CD14-positive monocyte (primary cell): Measurements from ENCODE around the gene AXIN1. TPM values are rescaled to one million over a fixed set of nuclear protein-coding genes. Genes with fewer than 3 reads are reported as not detected.

Experiments used
- DNase-seq, 3 donors: peaks; one replicate each; pipeline ENCODE4 v3.0.0-alpha.2; 2011 to 2022
- H2AFZ ChIP-seq: 2 replicates; pipeline ENCODE4 v1.6.0; 2012; ENCODE audit warnings: mild to moderate bottlenecking, low read depth, low read length, inconsistent platforms; ENCODE audit not compliant: insufficient read depth, poor library complexity, severe bottlenecking
- H3K27ac ChIP-seq, 2 donors: 1 replicate in 1 of 2; 2 replicates in 1 of 2; pipeline ENCODE4 v1.5.1; 2012 to 2013; ENCODE audit warnings: low read length in 2 of 2, control low read depth in 1 of 2, inconsistent platforms in 1 of 2, low read depth in 1 of 2, mild to moderate bottlenecking in 1 of 2
- H3K27me3 ChIP-seq, 2 donors: one replicate each; pipeline versions ENCODE4 v1.6.0 to v1.6.1; 2011 to 2013; ENCODE audit warnings: low read length in 2 of 2; ENCODE audit not compliant: control insufficient read depth in 2 of 2, insufficient read depth in 2 of 2
- H3K36me3 ChIP-seq, 2 donors: replicated peaks in 1 of 2; 1 replicate in 1 of 2; 2 replicates in 1 of 2; pipeline versions ENCODE4 v1.5.1 to v1.6.1; 2012 to 2013; ENCODE audit warnings: low read length in 2 of 2, control low read depth in 1 of 2, inconsistent platforms in 1 of 2, mild to moderate bottlenecking in 1 of 2; ENCODE audit not compliant: insufficient read depth in 2 of 2, control insufficient read depth in 1 of 2
- H3K4me1 ChIP-seq, 2 donors: 1 replicate in 1 of 2; 2 replicates in 1 of 2; pipeline versions ENCODE4 v1.5.1 to v1.6.1; 2012 to 2013; ENCODE audit warnings: low read length in 2 of 2, control low read depth in 1 of 2, inconsistent platforms in 1 of 2, mild to moderate bottlenecking in 1 of 2, moderate library complexity in 1 of 2; ENCODE audit not compliant: insufficient read depth in 2 of 2, control insufficient read depth in 1 of 2
- H3K4me2 ChIP-seq: replicated peaks from 2 replicates; pipeline ENCODE3; 2012; ENCODE audit warnings: low read length, moderate library complexity, mild to moderate bottlenecking; ENCODE audit not compliant: poor library complexity, severe bottlenecking; ENCODE audit errors: extremely low read depth
- H3K4me3 ChIP-seq, 3 experiments: fragments of 200-600 bp in 1 of 3; sonication (generic) in 1 of 3; replicated peaks in 1 of 3; 1 replicate in 2 of 3; 2 replicates in 1 of 3; pipeline ENCODE4 v1.5.1; 2011 to 2013; ENCODE audit warnings: low read length in 3 of 3, mild to moderate bottlenecking in 3 of 3, control low read depth in 2 of 3, low read depth in 2 of 3, inconsistent platforms in 1 of 3, moderate library complexity in 1 of 3
- H3K79me2 ChIP-seq: 2 replicates; pipeline ENCODE4 v1.6.0; 2012; ENCODE audit warnings: mild to moderate bottlenecking, control low read depth, inconsistent platforms, low read length, moderate library complexity; ENCODE audit not compliant: insufficient read depth
- H3K9ac ChIP-seq: 2 replicates; pipeline ENCODE4 v1.6.0; 2017; ENCODE audit warnings: low read length, mild to moderate bottlenecking; ENCODE audit not compliant: insufficient read depth, poor library complexity, severe bottlenecking
- H3K9me3 ChIP-seq, 2 donors: replicated peaks in 1 of 2; 1 replicate in 1 of 2; 2 replicates in 1 of 2; pipeline versions ENCODE4 v1.5.1 to v1.6.1; 2012 to 2013; ENCODE audit warnings: low read length in 2 of 2, control low read depth in 1 of 2; ENCODE audit not compliant: control insufficient read depth in 1 of 2, insufficient read depth in 1 of 2
- H4K20me1 ChIP-seq: 2 replicates; pipeline ENCODE4 v1.6.0; 2012; ENCODE audit warnings: mild to moderate bottlenecking, low read length, control low read depth, moderate library complexity; ENCODE audit not compliant: insufficient read depth
- H3K27ac Mint-ChIP-seq, 7 donors: one replicate each; pipeline ENCODE4 v1.8.0; 2020; ENCODE audit warnings: mild to moderate bottlenecking in 7 of 7, mixed read lengths in 7 of 7, moderate library complexity in 6 of 7, inconsistent platforms in 2 of 7
- H3K27me3 Mint-ChIP-seq, 3 donors: one replicate each; pipeline ENCODE4 v1.8.0; 2021 to 2022; ENCODE audit warnings: low read depth in 3 of 3, mild to moderate bottlenecking in 3 of 3, mixed read lengths in 3 of 3, moderate library complexity in 3 of 3, inconsistent platforms in 1 of 3
- H3K36me3 Mint-ChIP-seq, 2 donors: one replicate each; pipeline ENCODE4 v1.8.0; 2020; ENCODE audit warnings: mixed read lengths in 2 of 2, inconsistent platforms in 1 of 2, mild to moderate bottlenecking in 1 of 2
- H3K4me1 Mint-ChIP-seq: one replicate; pipeline ENCODE4 v1.8.0; 2020; ENCODE audit warnings: mild to moderate bottlenecking, mixed read lengths
- H3K4me3 Mint-ChIP-seq, 2 donors: one replicate each; pipeline ENCODE4 v1.8.0; 2020; ENCODE audit warnings: mild to moderate bottlenecking in 2 of 2, mixed read lengths in 2 of 2, moderate library complexity in 1 of 2
- H3K9me3 Mint-ChIP-seq, 7 donors: one replicate each; pipeline ENCODE4 v1.8.0; 2020 to 2022; ENCODE audit warnings: mixed read lengths in 7 of 7, mild to moderate bottlenecking in 6 of 7, moderate library complexity in 6 of 7, inconsistent platforms in 2 of 7
- CTCF ChIP-seq: fragments of 200-600 bp; IDR thresholded peaks from one replicate; pipeline ENCODE4 v1.8.0; 2022; ENCODE audit warnings: antibody characterized with exemption, mild to moderate bottlenecking
- WGBS: methylation state at CpG from one replicate; pipeline ENCODE4 v1.1.5; 2013; ENCODE audit warnings: missing lambda C conversion rate; ENCODE audit not compliant: insufficient coverage; 5-methylcytosine and 5-hydroxymethylcytosine counted together
- intact Hi-C, 2 donors: fragments of 100-400 bp; cut with micrococcal nuclease; formaldehyde crosslinking; loops; one replicate each; pipeline versions ENCODE4 v1.15.0 to v1.15.1; 2023
- polyA plus RNA-seq, 3 donors: library from polyadenylated mRNA; depleted of rRNA in 1 of 3; unstranded in 2 of 3; stranded (reverse) in 1 of 3; fragments of 300-500 nt in 2 of 3; fragments of >200 nt in 1 of 3; fragmentation: Illumina TruSeq in 2 of 3; gene quantifications; 1 replicate in 2 of 3; 2 replicates in 1 of 3; pipeline ENCODE4 v1.2.3, GENCODE V29; 2012 to 2021

AXIN1 gene
- polyA plus RNA-seq, 3 donors, result 0.30 to 20.9 (median 0.74) TPM

GRCh38 chr16:265002-265529 lies 87.5 kb downstream of the AXIN1 start:
- peak overlapping the region in 1 of 7 donors; percentile 77 for H3K27ac Mint-ChIP-seq
- peak in 1 of 3 donors; percentile 3 for DNase-seq
- H3K36me3 ChIP-seq, result peaks cover 38 to 45% of the 10 kb centered on the region in 2 donors

GRCh38 chr16:264440-264951 lies 88.0 kb downstream of the AXIN1 start:
- H3K27me3 ChIP-seq, result no peaks in the 10 kb centered on the region
- H3K4me2 ChIP-seq, result no peak overlapping the region
- TF ChIP-seq CTCF, result no peak
- H3K9me3 Mint-ChIP-seq, result peaks cover 0 to 2% (median 0%) of the 10 kb centered on the region in 7 donors
- intact Hi-C loops, result no loop called here
- H3K36me3 ChIP-seq, result peaks cover 44 to 51% of the 10 kb centered on the region in 2 donors
- no peaks in the 10 kb centered on the region for H3K79me2 ChIP-seq
- H2AFZ ChIP-seq, result no peak overlapping the region
- H3K27me3 Mint-ChIP-seq, result peaks cover 0 to 1% (median 0%) of the 10 kb centered on the region in 3 donors
- H3K27ac Mint-ChIP-seq, result peak overlapping the region in 1 of 7 donors; percentile 57
- no peaks in the 10 kb centered on the region for H3K4me1 ChIP-seq
- H3K4me1 Mint-ChIP-seq, result no peaks in the 10 kb centered on the region
- peaks cover 39 to 54% of the 10 kb centered on the region in 2 donors for H3K36me3 Mint-ChIP-seq
- peak in 1 of 3 donors; percentile 1 for DNase-seq
- 97% methylated on average over 23 of the region's 23 CpGs for WGBS
- H3K4me3 Mint-ChIP-seq, result no peak overlapping the region
- H4K20me1 ChIP-seq, result no peaks in the 10 kb centered on the region
- H3K9me3 ChIP-seq, result no peaks in the 10 kb centered on the region
- no peak overlapping the region for H3K9ac ChIP-seq
- no peak overlapping the region for H3K27ac ChIP-seq
- no peak overlapping the region for H3K4me3 ChIP-seq

More at GRCh38 chr16:265002-265529, 87.5 kb downstream of the AXIN1 start:
- no peak overlapping the region for H2AFZ ChIP-seq
- no peak overlapping the region for H3K4me2 ChIP-seq
- no peaks in the 10 kb centered on the region for H3K9me3 ChIP-seq
- no peaks in the 10 kb centered on the region for H3K4me1 ChIP-seq
- no peak overlapping the region for H3K27ac ChIP-seq
- no peaks in the 10 kb centered on the region for H3K27me3 ChIP-seq
- H3K79me2 ChIP-seq, result no peaks in the 10 kb centered on the region
- WGBS, result 92% methylated on average over 14 of the region's 14 CpGs
- Mint-ChIP-seq H3K4me1 (no peaks in the 10 kb centered on the region), H3K9me3 (peaks cover 0 to 2% (median 0%) of the 10 kb centered on the region in 7 donors), H3K27me3 (peaks cover 0 to 1% (median 0%) of the 10 kb centered on the region in 3 donors), H3K4me3 (no peak overlapping the region), H3K36me3 (peaks cover 36 to 48% of the 10 kb centered on the region in 2 donors)
- intact Hi-C loops, result no loop called here
- no peak overlapping the region for H3K9ac ChIP-seq
- no peak for TF ChIP-seq CTCF
- no peaks in the 10 kb centered on the region for H4K20me1 ChIP-seq
- H3K4me3 ChIP-seq, result no peak overlapping the region
